ENCODE measurements around the gene BANK1. TPM values are rescaled to one million over a fixed set of nuclear protein-coding genes. Genes with fewer than 3 reads are reported as not detected.

The BANK1 gene
- total RNA-seq, 1 experiment from 2014 or later, result 1.1 TPM

- H3K18ac ChIP-seq (ENCODE audit: insufficient read length, low read depth, low read length), result no peak overlapping the region
- no peak overlapping the region for H4K5ac ChIP-seq (ENCODE audit: insufficient read length, low read depth, low read length)
- H3K27ac ChIP-seq (ENCODE audit: insufficient read length, low read depth, low read length), result no peak overlapping the region
- H3T11ph ChIP-seq (ENCODE audit: low read length), result no peak overlapping the region
- H3K4me1 Mint-ChIP-seq, result peaks cover 42 to 47% of the 10 kb centered on the region in 2 experiments
- H3K9me3 Mint-ChIP-seq, result no peaks in the 10 kb centered on the region; a peak in 1 of 5 replicates
- no peaks in the 10 kb centered on the region for H3K23me2 ChIP-seq (ENCODE audit: insufficient read length, low read depth, low read length, poor library complexity, severe bottlenecking)
- H3K4ac ChIP-seq (ENCODE audit: low read depth, low read length), result no peak overlapping the region
- no peak overlapping the region for H3K4me2 ChIP-seq (ENCODE audit: insufficient read depth, insufficient read length, low read length)
- H4K91ac ChIP-seq (ENCODE audit: insufficient read length, low read depth, low read length), result no peak overlapping the region
- H3K4me1 ChIP-seq (ENCODE audit: insufficient read depth, low read length), result peaks cover 15% of the 10 kb centered on the region
- H2BK120ac ChIP-seq (ENCODE audit: low read depth, low read length, poor library complexity, severe bottlenecking), result no peak overlapping the region
- H4K8ac ChIP-seq (replicated peaks; ENCODE audit: insufficient read length, low read depth, low read length), result no peak overlapping the region
- H3K9ac ChIP-seq (ENCODE audit: extremely low read depth, insufficient read length, low read length), result no peak overlapping the region
- no peak overlapping the region for H2BK12ac ChIP-seq (ENCODE audit: insufficient read length, low read depth, low read length)
- H2AK5ac ChIP-seq (ENCODE audit: insufficient read length, low read length), result no peak overlapping the region
- no peak overlapping the region; a peak in 1 of 7 replicates for H3K27ac Mint-ChIP-seq
- H2BK15ac ChIP-seq (ENCODE audit: low read depth, low read length), result no peak overlapping the region
- H3K14ac ChIP-seq (ENCODE audit: insufficient read depth, low read length), result no peak overlapping the region
- H3K79me1 ChIP-seq (ENCODE audit: insufficient read depth, low read depth, low read length, poor library complexity, severe bottlenecking), result no peaks in the 10 kb centered on the region
- H2BK5ac ChIP-seq (ENCODE audit: insufficient read length, low read length), result no peak overlapping the region
- no peaks in the 10 kb centered on the region for H3K27me3 Mint-ChIP-seq (ENCODE audit: low read depth)
- H3K36me3 Mint-ChIP-seq (ENCODE audit: insufficient read depth in 1 of 3, low read depth in 3 of 3), result no peaks in the 10 kb centered on the region
- H3K27me3 ChIP-seq (ENCODE audit: insufficient read depth, low read length), result no peaks in the 10 kb centered on the region
- TF ChIP-seq CTCF (conservative IDR thresholded peaks at IDR 0.05), result no peak
- no peak overlapping the region for H2AFZ ChIP-seq (ENCODE audit: low read length)
- no peaks in the 10 kb centered on the region for H3K9me3 ChIP-seq (ENCODE audit: control insufficient read depth, low read depth, low read length)
- no peak overlapping the region for H3K4me3 Mint-ChIP-seq
- H2BK20ac ChIP-seq (ENCODE audit: low read depth, low read length, poor library complexity, severe bottlenecking), result no peak overlapping the region
- H3K79me2 ChIP-seq (ENCODE audit: insufficient read depth, low read length), result no peaks in the 10 kb centered on the region
- no peak overlapping the region for H3K23ac ChIP-seq (ENCODE audit: insufficient read length, low read depth, low read length)
- H4K20me1 ChIP-seq (ENCODE audit: control insufficient read depth, insufficient read depth, insufficient read length), result no peaks in the 10 kb centered on the region
- no peak for DNase-seq
- no peak overlapping the region for H3K56ac ChIP-seq (ENCODE audit: insufficient read length, low read depth, low read length)
Observed at GRCh38 chr4:101948055-101948454, 157.5 kb downstream of the BANK1 start.

Data from H9 (cell line).